AG08396 (cell line): Measurements from ENCODE around the gene CACNA1B.
A peak's percentile ranks its signal among the peaks of the same experiment; 100 is the strongest.
"Not testable (repeated sequence)": the region's sequence is repeated elsewhere in the genome, so short reads cannot be mapped to it uniquely, and the experiment has no call there.

Source experiments
- DNase-seq: peaks from one replicate; pipeline ENCODE4 v3.0.0; 2012; ENCODE audit warnings: low spot score, mixed read lengths

Gene CACNA1B

GRCh38 chr9:137866226-137867141, 11.1 kb upstream of the CACNA1B start:
- no peak for DNase-seq

- no peak for DNase-seq
Measured at GRCh38 chr9:137870432-137870831, 7.2 kb upstream of the CACNA1B start.

DNA sequence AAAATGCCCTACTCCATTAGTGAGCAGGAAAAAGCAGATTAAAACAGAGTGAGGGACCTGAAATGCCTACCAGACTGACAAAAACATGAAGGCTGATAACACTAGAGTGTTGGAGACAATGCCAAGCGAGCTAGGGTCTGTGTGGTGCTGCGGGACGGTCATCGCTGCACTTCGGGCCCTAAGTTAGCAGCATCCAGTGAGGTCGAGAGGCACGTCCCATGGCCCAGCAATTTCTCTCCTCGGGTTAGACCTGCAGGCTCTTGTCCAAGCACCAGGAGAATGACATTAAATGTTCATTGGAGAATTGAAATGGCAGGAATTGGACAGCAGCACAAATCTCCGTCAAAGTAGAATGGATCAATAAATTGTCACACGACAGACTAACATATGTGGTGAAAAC, 5.3 kb upstream of the CACNA1B start:
- DNase-seq, result no peak

DNA sequence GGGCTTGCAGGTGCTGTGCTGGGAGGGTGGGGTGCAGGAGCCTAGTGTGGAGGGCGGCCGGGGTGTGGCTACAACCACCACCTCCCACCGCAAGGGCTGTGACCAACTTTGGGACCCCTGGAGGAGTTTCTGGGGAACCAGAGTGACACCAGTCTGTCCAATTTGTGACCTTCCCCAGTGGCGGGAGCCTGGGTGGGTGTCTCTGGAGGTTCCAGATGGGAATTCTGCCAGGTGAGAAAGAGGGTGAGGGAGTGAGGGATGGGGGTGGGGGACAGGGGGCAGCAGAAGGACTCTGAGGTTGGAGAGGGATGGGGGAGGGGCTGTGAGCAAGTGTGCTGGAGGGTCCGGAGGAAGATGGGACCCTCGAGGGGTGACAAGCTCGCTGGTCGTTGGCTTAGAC, 4.2 kb upstream of the CACNA1B start:
- DNase-seq, result no peak

- no peak for DNase-seq
Measured at GRCh38 chr9:137873858-137874362, 3.7 kb upstream of the CACNA1B start.

GRCh38 chr9:137875354-137875753, 2.2 kb upstream of the CACNA1B start:
- DNase-seq, result no peak

- DNase-seq, result no peak
Measured at GRCh38 chr9:137875846-137876245, 1.7 kb upstream of the CACNA1B start.

DNA sequence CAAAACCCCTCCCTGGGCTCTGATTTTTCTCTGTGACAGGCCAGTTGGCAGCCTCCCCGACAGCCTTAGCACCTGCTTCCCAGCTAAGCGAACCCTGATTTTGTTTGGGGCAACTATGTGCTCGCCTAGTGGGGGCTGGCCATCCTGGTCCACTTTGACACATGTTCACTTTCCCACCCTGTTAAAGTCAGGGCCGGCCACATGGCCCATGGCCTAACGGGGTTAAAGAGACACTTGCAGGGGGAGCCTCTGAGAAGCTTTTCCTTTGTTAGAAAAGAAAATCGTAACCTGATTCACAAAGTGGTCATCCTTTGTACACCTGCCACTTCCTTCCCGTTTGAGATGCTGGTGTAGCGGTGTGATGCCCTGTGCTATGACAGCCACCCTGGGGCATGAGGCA, 1.3 kb upstream of the CACNA1B start:
- no peak for DNase-seq

- no peak for DNase-seq
Measured at GRCh38 chr9:137876781-137877386, 698 bp upstream of the CACNA1B start.

DNA sequence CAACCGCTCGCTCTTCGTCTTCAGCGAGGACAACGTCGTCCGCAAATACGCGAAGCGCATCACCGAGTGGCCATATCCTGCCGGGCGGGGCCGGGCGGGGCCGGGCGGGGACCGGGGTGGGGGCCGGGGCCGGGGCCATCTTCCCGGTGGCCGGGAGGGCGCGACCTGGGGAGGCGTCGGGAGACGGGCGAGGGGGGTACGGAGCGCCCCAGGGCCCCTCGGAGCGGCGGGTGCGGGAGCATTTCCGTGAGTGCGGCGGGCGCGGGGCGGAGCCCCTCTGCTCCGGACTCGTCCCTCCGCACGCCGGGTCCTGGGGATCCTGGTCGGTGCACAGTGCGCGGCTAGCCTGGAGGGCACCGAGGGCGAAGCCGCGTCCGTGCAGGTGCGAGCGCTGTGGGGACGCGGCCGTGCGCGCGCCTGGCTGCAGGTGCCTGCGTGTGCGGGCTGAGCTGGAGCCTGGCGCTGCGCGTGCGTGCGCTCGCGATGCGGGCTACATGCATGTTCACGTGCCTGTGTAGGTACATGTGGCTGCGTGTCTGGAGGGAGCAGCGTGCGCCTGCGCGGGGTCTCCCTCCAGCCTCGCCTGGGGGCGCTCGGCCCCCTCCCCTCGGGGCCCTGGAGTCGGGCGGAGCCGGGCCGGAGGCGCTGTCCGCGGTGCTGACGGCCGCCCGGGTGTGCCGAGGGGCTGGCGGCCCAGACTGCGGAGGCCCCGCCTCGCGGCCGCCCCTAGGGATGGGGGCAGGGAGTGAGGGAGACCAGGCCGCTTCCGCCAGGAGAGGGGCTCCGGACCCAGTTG, 762 bp downstream of the CACNA1B start:
- DNase-seq, result peak; percentile 43

DNA sequence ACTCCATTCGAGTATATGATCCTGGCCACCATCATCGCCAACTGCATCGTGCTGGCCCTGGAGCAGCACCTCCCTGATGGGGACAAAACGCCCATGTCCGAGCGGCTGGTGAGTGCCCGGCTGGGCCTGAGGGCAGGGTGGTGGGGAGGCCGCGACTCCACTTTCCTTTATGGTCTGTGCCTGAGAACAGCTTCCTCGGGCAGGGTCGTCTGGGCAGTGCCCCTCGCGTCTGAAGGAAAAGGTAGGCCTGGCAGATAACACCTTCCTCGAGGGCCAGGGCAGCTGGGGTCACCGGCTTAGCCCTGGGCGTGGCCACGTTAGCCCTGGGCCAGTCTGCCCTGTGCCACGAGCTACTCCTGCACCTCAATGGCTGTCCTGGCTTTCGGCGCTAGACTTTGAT, 1.5 kb downstream of the CACNA1B start:
- no peak for DNase-seq

- DNase-seq, result no peak
Measured at GRCh38 chr9:137879566-137880150, 2.1 kb downstream of the CACNA1B start.

DNA sequence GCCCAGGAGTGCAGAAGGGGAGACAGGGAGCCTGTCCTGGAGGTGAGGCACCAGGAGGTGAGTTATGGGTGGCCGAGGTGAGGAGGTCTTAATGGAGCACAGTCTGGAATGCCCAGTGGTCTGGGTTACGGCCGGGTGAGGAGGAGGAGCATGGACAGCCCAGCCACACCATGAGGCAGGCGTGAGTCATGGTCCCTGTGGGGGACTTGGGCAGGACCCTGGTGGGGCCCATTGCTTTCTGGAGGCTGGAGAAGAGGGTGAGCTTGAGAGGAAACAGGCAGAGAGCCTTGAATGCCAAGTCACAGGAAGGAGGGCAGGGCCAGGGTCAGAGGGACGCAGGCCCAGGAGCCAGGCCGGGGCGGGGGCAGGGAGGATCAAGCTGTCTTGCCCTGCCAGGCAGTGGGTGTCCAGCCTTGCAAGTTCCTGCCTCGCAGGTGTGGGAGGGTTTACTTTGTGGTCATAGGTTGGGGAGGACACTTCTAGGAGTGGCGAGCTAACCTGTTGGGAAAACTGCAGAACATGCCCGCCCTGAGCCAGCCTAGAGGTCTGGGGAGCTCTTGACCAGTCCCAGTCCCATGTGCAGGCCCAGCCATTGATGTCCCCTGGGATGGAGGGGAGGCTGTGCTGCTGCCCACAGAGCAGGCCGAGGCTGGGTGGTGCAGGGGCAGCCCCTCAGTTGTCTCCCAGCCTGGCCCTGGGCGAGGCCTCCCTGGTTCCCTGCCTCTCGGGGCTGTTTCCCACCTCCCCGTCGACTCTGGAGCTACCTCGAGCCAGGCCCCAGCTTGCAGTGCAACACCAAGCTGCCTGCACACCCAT, 2.8 kb downstream of the CACNA1B start:
- no peak for DNase-seq

DNA sequence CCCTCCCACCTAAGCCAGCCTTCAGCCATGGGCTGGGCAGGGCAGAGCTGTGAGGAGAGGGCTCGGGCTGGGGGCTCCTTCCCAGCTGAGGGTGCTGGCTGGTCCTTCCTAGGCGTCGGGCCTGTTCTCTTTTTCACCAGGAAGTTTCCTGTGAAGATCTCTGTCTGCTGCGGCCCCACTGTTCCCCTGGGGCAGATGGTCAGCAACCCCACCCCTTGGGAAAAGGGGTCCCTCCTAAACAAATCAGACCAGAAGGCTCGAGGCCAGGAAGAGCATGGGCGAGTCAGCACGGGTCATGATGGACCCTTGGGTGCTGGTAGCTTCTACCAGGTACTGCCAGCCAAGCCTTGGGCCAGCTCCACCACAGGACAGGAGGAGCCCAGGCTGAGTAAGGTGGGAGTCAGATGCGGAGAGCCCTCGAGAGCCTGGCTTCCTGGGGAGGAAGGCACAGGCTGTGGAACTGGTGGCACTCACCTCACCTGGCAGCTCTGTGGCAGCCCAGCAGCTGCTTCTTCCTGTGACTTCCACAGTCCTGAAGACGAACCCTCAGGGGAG, 3.5 kb downstream of the CACNA1B start:
- no peak for DNase-seq

DNA sequence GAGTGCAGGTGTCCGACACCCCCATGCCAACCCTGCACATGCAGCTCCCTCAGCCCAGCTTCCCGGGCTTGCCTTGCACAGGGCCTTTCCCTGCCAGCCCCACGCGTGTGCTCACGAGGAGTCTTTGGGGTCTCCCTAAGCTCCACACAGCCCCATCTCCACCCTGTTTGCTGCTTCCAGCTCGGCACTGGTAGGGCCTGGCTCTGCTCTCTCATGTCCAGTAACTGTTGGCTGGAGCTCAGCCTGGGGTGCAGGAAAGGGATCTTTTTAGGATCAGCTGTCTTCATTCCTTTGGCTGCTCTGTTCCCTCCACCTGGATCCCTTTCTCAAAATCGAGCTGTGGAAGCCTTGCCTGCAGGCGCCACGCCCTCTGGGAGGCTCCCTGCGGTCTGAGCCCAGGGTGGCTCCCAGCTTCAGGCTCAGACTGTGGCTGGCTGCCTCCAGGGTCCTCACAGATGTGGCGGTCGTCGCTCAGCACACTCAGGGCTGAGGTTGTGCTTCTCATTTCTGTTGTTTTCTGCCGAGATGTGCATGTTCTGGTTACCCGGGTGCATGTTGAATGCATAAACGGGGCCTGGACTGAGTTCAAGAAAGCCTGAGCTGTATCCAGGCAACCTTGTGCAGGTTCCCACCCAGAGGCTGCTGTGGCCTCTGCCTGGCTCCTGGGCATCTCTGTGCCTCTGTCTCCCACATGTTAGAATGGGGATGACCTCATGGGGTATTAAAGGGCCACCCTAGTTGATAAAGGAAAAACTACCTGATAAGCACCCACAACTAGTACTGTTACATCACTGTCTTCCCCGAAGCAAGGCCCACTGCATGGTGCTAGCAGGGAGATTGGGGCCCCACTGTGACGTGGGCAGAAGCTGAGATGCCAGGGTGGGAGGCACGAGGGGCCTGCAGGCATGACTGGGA, 4.3 kb downstream of the CACNA1B start:
- no peak for DNase-seq

DNA sequence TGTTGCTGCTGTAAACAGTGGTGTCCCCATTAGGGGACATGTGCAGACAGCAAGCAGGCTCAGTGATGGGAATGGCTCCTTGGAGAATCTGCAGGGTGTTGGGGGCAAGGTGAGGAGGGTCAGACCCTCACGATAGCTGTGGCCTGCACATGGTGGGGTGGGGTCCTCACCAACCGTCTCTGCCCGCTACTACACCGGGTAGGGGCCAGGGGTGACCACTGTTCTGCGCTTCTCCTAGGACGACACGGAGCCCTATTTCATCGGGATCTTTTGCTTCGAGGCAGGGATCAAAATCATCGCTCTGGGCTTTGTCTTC, 4.9 kb downstream of the CACNA1B start:
- no peak for DNase-seq

DNA sequence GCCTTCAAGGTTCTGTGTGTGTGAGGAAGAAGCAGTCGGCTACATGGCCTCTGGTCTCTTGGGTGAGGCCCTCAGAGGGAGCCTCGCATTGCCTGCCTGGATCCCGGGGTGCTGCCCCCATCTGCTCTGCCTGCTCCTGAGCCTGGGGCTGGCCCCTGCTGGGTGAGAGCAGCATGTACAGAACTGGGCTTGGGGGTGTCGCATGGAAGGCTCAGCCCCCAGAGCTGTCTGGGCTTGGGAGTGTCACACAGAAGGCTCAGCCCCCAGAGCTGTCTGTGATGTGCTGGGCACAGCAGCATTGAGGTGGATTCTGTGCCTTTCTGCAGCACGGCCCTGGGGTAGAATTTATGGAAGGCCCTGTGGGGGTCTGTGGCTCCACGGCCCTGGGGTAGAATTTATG, 6.4 kb downstream of the CACNA1B start:
- DNase-seq, result not testable (repeated sequence)

DNA sequence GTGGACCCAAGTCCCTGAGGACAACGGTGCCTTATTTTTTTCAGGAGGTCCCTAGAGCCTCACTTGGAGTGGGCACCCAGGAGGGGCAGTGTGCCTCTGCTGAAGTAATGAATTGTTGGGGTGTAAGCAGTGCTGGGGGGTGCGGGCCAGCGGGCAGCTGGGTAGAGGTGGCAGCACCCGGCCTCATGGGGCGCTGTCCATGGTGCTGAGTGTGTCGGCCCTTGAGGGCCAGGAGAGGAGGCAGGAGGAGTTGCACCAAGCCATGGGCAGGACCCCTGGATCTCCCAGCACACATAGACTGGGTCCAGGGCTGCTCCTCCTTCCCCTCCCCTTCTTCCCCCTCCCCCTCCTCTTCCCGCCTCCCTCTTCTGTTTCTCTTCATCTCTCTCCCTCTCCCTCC, 7.0 kb downstream of the CACNA1B start:
- DNase-seq, result not testable (repeated sequence)

DNA sequence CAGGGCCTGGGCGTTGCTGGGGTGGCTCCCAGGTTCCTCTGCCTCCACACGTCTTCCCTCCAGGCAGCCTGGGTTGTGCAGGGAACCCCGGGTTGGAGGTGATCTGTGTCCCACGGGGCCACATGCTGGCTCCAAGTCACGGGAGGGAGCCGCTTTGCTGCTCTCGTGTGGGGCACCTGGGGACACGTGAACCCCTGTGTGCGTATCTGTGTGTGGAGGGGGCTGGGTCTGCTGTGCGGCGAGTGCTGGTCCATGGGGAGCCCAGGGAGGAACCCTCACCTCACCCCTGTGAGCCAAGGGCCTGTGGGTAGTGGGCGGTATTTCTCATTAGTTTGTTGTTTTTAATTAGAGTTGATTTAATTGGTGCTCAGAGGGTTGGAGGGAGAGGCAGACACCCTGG, 7.5 kb downstream of the CACNA1B start:
- DNase-seq, result not testable (repeated sequence)

GRCh38 chr9:137888621-137889020, 11.0 kb downstream of the CACNA1B start:
- not testable (repeated sequence) for DNase-seq
